GM21619 (cell line): ENCODE measurements around the gene ESRP2.

Source experiments
- ATAC-seq: cut with Tn5 transposase; IDR thresholded peaks from one replicate; pipeline ENCODE4 v1.9.1; 2021; ENCODE audit not compliant: unreplicated experiment

The ESRP2 gene

DNA sequence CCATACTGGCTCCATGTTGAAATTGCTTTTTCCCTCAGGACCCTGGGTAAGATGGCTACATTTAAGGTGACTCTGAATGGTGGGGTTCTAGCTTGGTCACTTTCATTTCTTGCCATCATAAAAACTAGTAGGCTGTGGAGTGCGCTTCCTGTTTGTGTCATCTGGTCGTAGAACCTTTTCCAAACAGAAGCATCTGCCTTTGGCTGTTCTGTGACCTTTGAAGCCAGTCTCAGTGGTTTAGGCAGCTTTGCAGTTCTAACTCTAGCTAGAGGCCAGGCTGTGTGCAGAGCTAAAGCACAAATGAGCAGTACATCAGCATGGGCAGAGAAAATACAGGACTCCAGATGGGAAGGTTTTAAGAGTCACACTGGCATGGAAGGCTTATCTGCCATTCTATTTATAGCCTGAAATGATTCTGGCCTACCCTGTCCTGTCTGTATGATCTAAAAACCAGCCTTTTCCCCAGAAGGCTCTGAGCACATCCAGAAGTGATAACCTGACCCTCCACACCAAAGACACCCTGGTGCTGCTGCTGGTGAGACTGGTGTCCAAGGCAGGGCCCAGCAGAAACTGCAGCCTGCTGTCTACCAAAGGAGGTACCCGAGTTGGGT lies 8.6 kb downstream of the ESRP2 start:
- ATAC-seq = no peak

- no peak for ATAC-seq
These were observed 9.8 kb downstream of the ESRP2 start for GRCh38 chr16:68226116-68226515.

DNA sequence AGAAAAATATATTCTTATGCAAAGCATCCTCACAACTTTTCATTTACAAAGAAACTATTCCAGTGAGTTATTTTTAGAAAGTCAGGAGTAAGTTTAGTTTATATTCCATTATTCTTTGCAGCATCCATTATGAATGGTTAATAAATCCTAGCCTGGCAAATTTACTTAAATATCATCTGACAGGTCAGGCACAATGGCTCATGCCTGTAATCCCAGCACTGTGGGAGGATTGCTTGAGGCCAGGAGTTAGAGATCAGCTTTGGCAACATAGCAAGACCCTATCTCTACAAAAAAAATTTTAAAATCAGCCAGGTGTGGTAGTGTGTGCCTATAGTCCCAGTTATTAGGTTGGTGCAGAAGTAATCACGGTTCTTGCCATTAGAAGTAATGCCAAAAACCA lies 12.9 kb downstream of the ESRP2 start:
- ATAC-seq = no peak

DNA sequence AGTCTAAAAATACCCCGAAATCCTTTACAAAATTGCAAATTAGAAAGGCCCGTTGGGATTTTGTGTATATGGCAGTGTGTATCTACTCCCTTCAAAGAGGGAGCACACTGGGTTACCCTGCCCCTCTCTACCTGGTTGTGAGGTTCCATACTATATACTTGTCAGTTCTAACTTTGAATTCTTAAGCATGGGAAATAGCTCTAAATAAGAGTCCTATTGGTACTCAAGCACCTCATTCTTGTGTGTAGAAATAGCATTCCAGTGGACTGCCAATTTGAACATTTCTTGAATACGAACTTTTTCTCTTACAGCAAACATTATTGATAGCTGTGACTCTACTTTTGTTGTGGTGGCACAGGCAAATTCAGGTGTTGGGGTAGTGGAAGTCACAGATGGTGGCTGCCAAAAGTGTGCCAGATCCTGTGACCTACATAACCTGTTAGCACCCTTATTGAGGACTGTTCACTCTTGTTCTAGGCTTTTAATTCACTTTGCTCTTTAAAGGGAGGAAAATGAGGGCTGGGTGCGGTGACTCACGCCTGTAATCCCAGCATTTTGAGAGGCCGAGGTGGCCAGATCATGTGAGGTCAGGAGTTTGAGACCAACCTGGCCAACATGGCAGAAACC lies 16.1 kb downstream of the ESRP2 start:
- ATAC-seq = no peak

- ATAC-seq = no peak
These were observed 18.4 kb downstream of the ESRP2 start for GRCh38 chr16:68217506-68217905.

GRCh38 chr16:68216240-68216639 lies 19.7 kb downstream of the ESRP2 start:
- no peak for ATAC-seq

DNA sequence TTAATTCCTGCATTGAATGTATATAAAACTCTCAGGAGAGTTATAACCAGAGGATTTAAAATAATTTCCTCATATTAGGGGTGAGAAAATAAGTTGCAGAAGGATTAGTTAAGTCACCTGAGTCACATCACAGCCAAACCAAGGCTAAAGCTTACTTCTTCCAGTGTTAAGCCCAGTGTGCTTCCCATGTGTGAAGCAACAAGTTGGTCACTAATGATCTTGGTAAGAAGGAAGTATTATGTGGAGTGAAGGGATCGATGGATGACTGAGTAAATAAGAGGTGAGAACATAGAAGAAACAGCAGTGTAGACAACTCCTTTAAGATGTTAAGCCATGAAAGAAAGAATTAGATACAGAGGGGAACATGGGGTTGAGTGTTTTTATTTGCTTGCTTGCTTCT lies 20.6 kb downstream of the ESRP2 start:
- no peak for ATAC-seq

DNA sequence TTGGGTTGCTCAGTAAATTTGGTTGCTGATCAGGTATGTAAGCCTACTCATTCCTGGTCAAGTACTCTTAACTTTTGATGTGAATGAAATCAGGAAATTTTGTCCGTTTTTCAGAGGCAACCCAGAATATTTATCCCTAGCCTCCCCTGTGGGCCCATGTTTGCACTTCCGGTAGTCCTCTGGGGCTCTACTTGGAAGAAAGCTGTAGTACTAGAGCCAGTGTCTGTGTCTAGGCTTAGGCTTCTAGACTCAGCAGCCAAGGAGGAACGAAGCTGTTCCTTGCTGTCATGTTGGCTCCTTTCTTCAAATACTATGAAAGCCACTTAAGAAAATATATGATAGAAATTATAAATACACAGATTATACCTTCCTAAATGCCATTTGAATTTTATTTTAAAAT lies 21.2 kb downstream of the ESRP2 start:
- no peak for ATAC-seq

DNA sequence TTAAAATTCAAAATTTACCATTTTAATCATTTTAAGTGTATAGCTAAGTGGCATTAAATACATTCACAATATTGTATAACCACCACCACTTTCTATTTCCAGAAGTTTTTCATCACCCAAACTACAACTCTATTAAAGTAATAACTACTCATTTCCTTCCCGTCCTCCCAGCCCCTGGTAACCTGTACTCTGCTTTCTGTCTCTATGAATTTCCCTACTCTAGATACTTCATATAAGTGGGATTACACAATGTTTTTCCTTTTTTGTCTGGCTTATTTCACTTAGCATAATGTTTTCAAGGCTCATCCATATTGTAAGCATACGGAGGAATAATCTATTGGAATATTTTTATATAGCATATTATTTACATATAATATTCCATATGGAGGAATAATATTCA lies 29.7 kb downstream of the ESRP2 start:
- no peak for ATAC-seq

- no peak for ATAC-seq
These were observed 33.8 kb downstream of the ESRP2 start for GRCh38 chr16:68202091-68202519.

DNA sequence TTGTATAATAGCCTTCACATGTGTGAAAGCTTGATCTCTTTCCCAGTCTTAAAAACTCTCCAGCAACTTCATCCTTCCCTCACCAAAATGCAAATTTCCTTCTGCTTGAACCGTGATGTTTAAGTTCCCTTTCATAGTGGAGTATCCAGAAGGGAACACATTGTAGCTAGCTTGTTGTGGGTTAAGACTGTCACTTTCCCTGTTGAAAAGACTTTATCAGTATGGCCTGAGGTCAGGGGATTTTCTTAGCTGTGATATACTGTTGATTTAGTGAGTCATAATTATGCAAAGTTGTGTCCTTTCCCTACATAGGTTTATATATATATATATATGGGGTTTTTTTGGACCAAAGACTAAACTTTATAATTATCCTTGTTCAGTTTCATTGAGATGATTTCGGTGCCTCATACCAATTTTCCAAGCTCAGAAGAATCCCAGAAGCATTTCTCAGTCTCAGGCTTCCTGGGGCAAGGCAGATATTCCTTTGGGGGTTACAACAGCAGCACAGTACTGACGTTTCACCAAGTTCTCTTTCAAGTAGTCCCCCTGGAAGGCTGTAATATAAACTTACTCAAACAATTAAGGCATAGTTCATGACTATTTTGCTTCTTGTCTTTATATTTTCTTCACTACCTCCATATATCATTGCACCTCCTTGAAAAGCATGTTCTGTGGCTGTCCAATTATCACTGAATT lies 35.7 kb downstream of the ESRP2 start:
- ATAC-seq = no peak

DNA sequence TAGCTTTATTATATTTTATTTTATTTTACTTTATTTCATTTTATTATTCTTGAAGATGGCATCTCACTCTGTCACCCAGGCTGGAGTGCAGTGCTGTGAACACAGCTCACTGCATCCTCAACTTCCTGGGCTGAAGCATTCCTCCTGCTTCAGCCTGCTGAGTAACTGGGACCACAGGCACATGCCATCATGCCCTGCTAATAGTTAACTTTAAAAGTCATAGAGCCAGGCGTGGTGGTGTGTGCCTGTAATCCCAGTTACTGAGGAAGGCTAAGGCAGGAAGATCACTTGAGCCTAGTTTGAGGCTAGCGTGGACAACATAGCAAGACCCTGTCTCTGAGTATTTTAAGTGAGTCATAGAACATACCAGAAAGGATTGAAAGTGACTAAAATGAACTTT lies 38.7 kb downstream of the ESRP2 start:
- ATAC-seq = no peak

DNA sequence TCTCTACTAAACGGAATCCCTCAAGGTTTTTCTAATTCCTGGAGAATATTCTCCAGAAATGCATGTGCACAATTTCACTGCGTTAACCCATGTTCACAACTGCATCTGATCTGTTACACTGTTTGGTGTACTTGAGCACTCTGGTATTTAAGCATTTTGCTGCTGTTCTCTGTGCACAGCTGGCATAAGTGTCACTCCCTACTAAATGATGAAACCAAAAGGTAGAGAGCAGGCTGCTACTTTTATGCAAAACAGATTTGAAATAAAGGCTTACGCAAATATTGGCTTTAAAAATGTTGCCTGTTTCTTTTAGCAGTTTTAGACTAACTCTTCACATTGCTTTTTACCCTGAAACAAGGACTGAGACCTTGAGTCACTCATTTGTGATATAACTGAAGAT lies 41.7 kb downstream of the ESRP2 start:
- no peak for ATAC-seq

DNA sequence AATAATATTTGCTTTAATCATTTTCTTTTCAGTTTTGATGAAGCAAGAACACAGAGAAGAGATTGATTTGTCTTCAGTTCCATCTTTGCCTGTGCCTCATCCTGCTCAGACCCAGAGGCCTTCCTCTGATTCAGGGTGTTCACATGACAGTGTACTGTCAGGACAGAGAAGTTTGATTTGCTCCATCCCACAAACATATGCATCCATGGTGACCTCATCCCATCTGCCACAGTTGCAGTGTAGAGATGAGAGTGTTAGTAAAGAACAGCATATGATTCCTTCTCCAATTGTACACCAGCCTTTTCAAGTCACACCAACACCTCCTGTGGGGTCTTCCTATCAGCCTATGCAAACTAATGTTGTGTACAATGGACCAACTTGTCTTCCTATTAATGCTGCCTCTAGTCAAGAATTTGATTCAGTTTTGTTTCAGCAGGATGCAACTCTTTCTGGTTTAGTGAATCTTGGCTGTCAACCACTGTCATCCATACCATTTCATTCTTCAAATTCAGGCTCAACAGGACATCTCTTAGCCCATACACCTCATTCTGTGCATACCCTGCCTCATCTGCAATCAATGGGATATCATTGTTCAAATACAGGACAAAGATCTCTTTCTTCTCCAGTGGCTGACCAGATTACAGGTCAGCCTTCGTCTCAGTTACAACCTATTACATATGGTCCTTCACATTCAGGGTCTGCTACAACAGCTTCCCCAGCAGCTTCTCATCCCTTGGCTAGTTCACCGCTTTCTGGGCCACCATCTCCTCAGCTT lies 45.0 kb downstream of the ESRP2 start:
- ATAC-seq = no peak

- ATAC-seq = no peak
These were observed 45.8 kb downstream of the ESRP2 start for GRCh38 chr16:68190081-68190480.

DNA sequence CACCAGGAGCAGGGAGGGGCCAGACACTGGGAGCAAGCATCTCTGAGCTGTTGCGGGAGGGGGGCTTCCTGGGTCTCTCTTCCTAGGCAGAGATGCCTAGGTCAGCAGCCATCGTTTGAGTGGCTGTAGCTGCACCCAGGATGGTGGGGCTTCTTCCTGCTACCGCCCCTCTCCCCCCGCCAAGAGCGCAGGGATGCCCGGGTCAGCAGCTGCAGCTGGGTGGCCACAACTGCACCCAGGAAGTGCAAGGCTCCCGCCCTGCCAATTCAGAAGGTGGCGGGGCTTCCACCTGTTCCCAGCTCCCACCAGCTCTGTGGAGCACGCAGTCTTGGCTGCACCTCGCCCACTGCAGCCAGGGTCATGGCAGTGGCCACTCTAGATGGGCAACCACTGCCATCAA lies 47.8 kb downstream of the ESRP2 start:
- no peak for ATAC-seq

DNA sequence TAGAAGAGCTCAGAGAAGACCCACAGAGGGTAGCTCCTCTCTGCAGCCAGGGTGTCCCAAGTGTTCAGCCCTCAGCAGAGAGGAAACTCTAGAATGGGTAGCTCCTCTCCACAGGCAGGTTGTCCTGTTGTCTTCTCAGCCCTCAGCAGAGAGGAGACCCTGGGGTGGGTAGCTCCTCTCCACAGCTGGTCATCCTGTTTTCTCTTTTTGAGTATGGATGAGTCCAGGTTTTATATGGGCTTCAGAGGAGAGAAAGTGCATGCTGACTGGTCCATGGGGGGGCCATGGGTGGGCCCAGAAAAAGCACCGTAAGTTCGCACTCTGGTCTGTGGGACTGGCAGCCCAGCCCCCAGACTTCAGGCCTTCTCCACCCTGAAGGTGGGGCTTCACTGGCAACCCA lies 48.4 kb downstream of the ESRP2 start:
- ATAC-seq = no peak

DNA sequence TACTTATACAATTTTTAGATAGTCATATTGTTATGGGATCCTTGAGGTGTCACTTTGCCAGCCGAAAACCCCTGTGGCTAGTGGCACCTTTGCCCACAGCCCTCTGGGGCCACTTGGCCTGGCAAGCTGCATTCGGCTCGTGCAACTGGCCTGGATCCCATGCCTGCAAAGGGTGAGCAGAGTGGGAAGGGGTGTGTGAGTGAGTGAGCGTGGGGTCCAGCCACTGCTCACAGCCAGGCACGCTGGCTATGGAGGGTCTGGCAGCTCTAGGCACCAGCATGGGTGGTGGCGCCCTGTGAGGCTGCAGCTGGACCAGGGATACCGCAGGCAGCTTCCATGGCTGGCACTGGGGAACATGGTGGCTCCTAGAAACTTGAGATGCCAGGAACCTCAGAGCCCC lies 49.0 kb downstream of the ESRP2 start:
- no peak for ATAC-seq

DNA sequence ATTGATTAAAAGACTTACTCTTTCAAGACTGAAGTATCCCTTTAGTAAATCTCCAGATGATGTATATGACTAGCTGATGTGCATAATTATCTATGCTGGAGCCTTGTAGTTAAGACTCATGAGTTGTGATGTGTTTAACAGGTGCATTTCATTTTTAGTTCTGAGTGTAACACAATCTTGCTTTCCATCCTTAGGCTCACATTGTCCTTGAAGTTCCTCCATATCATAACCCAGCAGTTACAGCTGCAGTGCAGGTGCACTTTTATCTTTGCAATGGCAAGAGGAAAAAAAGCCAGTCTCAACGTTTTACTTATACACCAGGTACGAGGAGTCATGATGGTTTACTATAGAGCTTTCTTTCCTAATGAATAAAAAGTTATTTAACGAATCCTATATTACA lies 52.9 kb downstream of the ESRP2 start:
- no peak for ATAC-seq

GRCh38 chr16:68179855-68180254 lies 56.1 kb downstream of the ESRP2 start:
- ATAC-seq = no peak

DNA sequence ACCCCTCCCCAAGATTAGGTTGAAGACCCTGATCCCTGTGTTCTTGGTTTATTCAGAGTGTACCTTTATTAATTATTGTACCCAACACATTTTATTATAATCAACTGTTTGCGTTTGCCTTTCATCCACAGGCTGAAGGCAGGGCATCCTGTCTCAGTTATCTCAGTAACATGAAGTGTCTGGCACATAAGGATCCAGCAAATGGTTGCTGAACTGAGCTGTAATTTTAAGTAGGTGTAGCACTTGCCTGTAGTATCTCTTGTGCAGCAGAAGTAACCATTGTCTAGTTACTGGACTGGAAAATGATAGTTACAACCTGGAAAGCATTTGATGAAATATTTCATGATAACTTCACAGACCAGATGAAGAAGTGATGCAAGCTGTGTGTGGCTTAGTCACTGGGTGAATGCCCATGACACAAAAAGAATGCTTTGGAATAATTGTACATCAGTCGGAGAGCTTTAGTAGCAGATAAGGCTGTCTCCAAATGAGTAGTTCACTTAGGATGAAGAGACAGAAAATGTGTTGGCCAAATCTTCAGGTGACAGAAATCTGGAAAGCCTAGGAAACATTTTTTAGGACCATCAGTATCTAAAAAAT lies 56.6 kb downstream of the ESRP2 start:
- ATAC-seq = no peak
